Esophagus squamous epithelium (tissue), 4 donors: Measurements from ENCODE around the gene PTDSS2.

ENCODE experiments used
- CTCF ChIP-seq, 6 experiments: fragments of 450-650 bp in 4 of 6; fragments of 200-600 bp in 2 of 6; sonication (generic) in 2 of 6; IDR thresholded peaks; one replicate each; pipeline ENCODE4 v1.5.1; 2016 to 2019; ENCODE audit warnings: antibody characterized with exemption in 6 of 6, mild to moderate bottlenecking in 4 of 6, moderate library complexity in 4 of 6
- POLR2A ChIP-seq, 4 donors: fragments of 450-650 bp; IDR thresholded peaks; one replicate each; pipeline ENCODE4 v1.6.1; 2017; ENCODE audit warnings: antibody characterized with exemption in 4 of 4, mild to moderate bottlenecking in 4 of 4, moderate library complexity in 3 of 4

GRCh38 chr11:442611-443081 lies 7.4 kb upstream of the PTDSS2 start:
- TF ChIP-seq CTCF (IDR thresholded peaks at IDR 0.05) = no peak
- no peak for TF ChIP-seq POLR2A (IDR thresholded peaks at IDR 0.05)
